GM12865 (cell line): Measurements from ENCODE around the gene VIM.

Experiments used
- DNase-seq: peaks from one replicate; pipeline ENCODE4 v3.0.0; 2010; ENCODE audit warnings: low read depth
- H3K4me3 ChIP-seq: 2 replicates; pipeline ENCODE4 v1.5.1; 2011; ENCODE audit warnings: mild to moderate bottlenecking, low read depth, low read length, control low read depth
- CTCF ChIP-seq: IDR thresholded peaks from 2 replicates; pipeline ENCODE4 v1.5.1; 2011; ENCODE audit warnings: low read length, control low read depth, low read depth, inconsistent platforms; ENCODE audit not compliant: insufficient read depth; ENCODE audit errors: missing control alignments

The VIM gene

GRCh38 chr10:17206210-17206709, 21.8 kb upstream of the VIM start:
- no peak for TF ChIP-seq CTCF
- peak; percentile 40 for DNase-seq

GRCh38 chr10:17208476-17208875, 19.6 kb upstream of the VIM start:
- H3K4me3 ChIP-seq, result no peak overlapping the region
- no peak for DNase-seq
- TF ChIP-seq CTCF, result no peak

More at GRCh38 chr10:17206210-17206709, 21.8 kb upstream of the VIM start:
- H3K4me3 ChIP-seq, result no peak overlapping the region

- DNase-seq, result no peak
- TF ChIP-seq CTCF, result no peak
- no peak overlapping the region for H3K4me3 ChIP-seq
Observed at GRCh38 chr10:17209302-17209701, 18.7 kb upstream of the VIM start.

- no peak for TF ChIP-seq CTCF
- H3K4me3 ChIP-seq, result no peak overlapping the region
- no peak for DNase-seq
Observed at GRCh38 chr10:17209881-17210280, 18.2 kb upstream of the VIM start.

GRCh38 chr10:17210361-17210760, 17.7 kb upstream of the VIM start:
- DNase-seq, result no peak
- no peak overlapping the region for H3K4me3 ChIP-seq
- TF ChIP-seq CTCF, result no peak

GRCh38 chr10:17212802-17213221, 15.2 kb upstream of the VIM start:
- no peak for DNase-seq
- TF ChIP-seq CTCF, result no peak
- H3K4me3 ChIP-seq, result no peak overlapping the region

- DNase-seq, result no peak
- H3K4me3 ChIP-seq, result no peak overlapping the region
- no peak for TF ChIP-seq CTCF
Observed at GRCh38 chr10:17213646-17214349, 14.2 kb upstream of the VIM start.
